HEK293T (cell line): ENCODE results near the gene ANKFY1.

Experiments used
- BHLHE40 ChIP-seq: fragments of 450-650 bp; IDR thresholded peaks from 2 replicates; pipeline ENCODE4 v1.6.1; 2016; ENCODE audit warnings: mild to moderate bottlenecking, moderate library complexity, borderline replicate concordance
- ELF4 ChIP-seq: fragments of 450-650 bp; IDR thresholded peaks from 2 replicates; pipeline ENCODE4 v1.6.1; 2017; ENCODE audit warnings: antibody characterized with exemption
- FOXA1 ChIP-seq: fragments of 450-650 bp; IDR thresholded peaks from 2 replicates; pipeline ENCODE4 v1.6.1; 2016; ENCODE audit warnings: mild to moderate bottlenecking
- FOXM1 ChIP-seq: fragments of 450-650 bp; IDR thresholded peaks from 2 replicates; pipeline ENCODE4 v1.6.1; 2017; ENCODE audit warnings: mild to moderate bottlenecking, borderline replicate concordance
- LEF1 ChIP-seq: fragments of 450-650 bp; IDR thresholded peaks from 2 replicates; pipeline ENCODE4 v1.6.1; 2017; ENCODE audit warnings: mild to moderate bottlenecking, borderline replicate concordance
- NFRKB ChIP-seq: fragments of 450-650 bp; IDR thresholded peaks from 2 replicates; pipeline ENCODE4 v1.6.1; 2016; ENCODE audit warnings: mild to moderate bottlenecking, moderate library complexity
- SP1 ChIP-seq: fragments of 450-650 bp; IDR thresholded peaks from 2 replicates; pipeline ENCODE4 v1.6.1; 2017
- TARDBP ChIP-seq: fragments of 450-650 bp; IDR thresholded peaks from 2 replicates; pipeline ENCODE4 v1.6.1; 2016

DNA sequence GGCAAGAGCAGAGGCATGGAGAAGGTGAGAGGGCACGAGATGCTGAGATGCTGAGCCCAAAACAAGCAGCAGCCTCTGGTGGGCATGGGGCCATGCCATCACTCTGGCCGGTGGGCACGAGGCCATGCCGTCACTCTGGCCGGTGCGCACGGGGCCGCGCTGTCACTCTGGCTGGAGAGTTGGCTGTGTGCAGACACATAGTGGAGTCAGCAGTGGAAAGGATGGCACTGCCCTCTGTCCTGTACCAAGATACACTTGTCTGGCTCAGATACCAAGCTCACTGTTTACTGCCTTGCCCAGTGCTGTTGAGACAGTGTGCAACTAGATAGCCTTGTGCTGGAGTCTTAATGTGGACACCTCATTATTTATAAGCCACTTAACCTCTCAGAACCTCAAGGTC lies 75.7 kb downstream of the ANKFY1 start:
- TF ChIP-seq NFRKB (no peak), BHLHE40 (no peak), FOXA1 (no peak), TARDBP (no peak), FOXM1 (no peak), SP1 (no peak), LEF1 (no peak), ELF4 (no peak)
